ENCODE measurements around the gene MED27. TPM values are rescaled to one million over a fixed set of nuclear protein-coding genes. Genes with fewer than 3 reads are reported as not detected.

The MED27 gene
- total and polyA plus RNA-seq, 2 experiments from 2014 or later = 17.2 to 32.1 TPM

- Histone ChIP-seq H3K9me3 (ENCODE audit: low read depth) (no peaks in the 10 kb centered on the region), H3K27me3 (no peaks in the 10 kb centered on the region), H4K20me1 (ENCODE audit: insufficient read depth, poor library complexity, severe bottlenecking) (peaks cover 10% of the 10 kb centered on the region), H3K27ac (no peak overlapping the region), H3K36me3 (replicated peaks; ENCODE audit: insufficient read depth, low read depth) (no peaks in the 10 kb centered on the region), H3K4me3 (no peak overlapping the region), H2AFZ (no peak overlapping the region), H3K79me2 (peaks cover 49% of the 10 kb centered on the region), H3K4me1 (ENCODE audit: insufficient read depth) (no peaks in the 10 kb centered on the region), H3K4me2 (no peak overlapping the region), H3K9me2 (replicated peaks; ENCODE audit: insufficient read depth) (no peaks in the 10 kb centered on the region)
- DNase-seq (ENCODE audit: low spot score) = no peak
- TF ChIP-seq CTCF (IDR thresholded peaks at IDR 0.05; ENCODE audit: poor library complexity) (no peak), EZH2 (IDR thresholded peaks at IDR 0.05; ENCODE audit: borderline replicate concordance) (no peak), EZH2phosphoT487 (IDR thresholded peaks at IDR 0.05; ENCODE audit: low read depth, severe bottlenecking, unreplicated experiment) (no peak)
- 91% methylated on average over 3 of the region's 3 CpGs for WGBS (ENCODE audit: low lambda C conversion rate, missing lambda C conversion rate)
Observed at GRCh38 chr9:132048201-132048600, 31.5 kb downstream of the MED27 start.

GRCh38 chr9:132046456-132046855, 33.2 kb downstream of the MED27 start:
- peaks cover 48% of the 10 kb centered on the region for H3K79me2 ChIP-seq
- H2AFZ ChIP-seq = no peak overlapping the region
- no peaks in the 10 kb centered on the region for H3K36me3 ChIP-seq (replicated peaks; ENCODE audit: insufficient read depth, low read depth)
- TF ChIP-seq EZH2phosphoT487 (IDR thresholded peaks at IDR 0.05; ENCODE audit: low read depth, severe bottlenecking, unreplicated experiment) (no peak), EZH2 (IDR thresholded peaks at IDR 0.05; ENCODE audit: borderline replicate concordance) (no peak), CTCF (IDR thresholded peaks at IDR 0.05; ENCODE audit: poor library complexity) (no peak)
- no peak overlapping the region for H3K4me3 ChIP-seq
- no peaks in the 10 kb centered on the region for H3K27me3 ChIP-seq
- no peaks in the 10 kb centered on the region for H3K4me1 ChIP-seq (ENCODE audit: insufficient read depth)
- 68% methylated on average over 6 of the region's 6 CpGs for WGBS (ENCODE audit: low lambda C conversion rate, missing lambda C conversion rate)
- no peak for DNase-seq (ENCODE audit: low spot score)
- H3K4me2 ChIP-seq = no peak overlapping the region
- H3K27ac ChIP-seq = no peak overlapping the region
- no peaks in the 10 kb centered on the region for H3K9me3 ChIP-seq (ENCODE audit: low read depth)
- H4K20me1 ChIP-seq (ENCODE audit: insufficient read depth, poor library complexity, severe bottlenecking) = peaks cover 6% of the 10 kb centered on the region
- H3K9me2 ChIP-seq (replicated peaks; ENCODE audit: insufficient read depth) = no peaks in the 10 kb centered on the region

GRCh38 chr9:132044176-132044875, 35.3 kb downstream of the MED27 start:
- no peak overlapping the region for H3K27ac ChIP-seq
- TF ChIP-seq EZH2 (IDR thresholded peaks at IDR 0.05; ENCODE audit: borderline replicate concordance) (no peak), EZH2phosphoT487 (IDR thresholded peaks at IDR 0.05; ENCODE audit: low read depth, severe bottlenecking, unreplicated experiment) (no peak), CTCF (IDR thresholded peaks at IDR 0.05; ENCODE audit: poor library complexity) (no peak)
- no peak for DNase-seq (ENCODE audit: low spot score)
- H3K79me2 ChIP-seq = peaks cover 36% of the 10 kb centered on the region
- H2AFZ ChIP-seq = no peak overlapping the region
- H3K27me3 ChIP-seq = no peaks in the 10 kb centered on the region
- H3K9me3 ChIP-seq (ENCODE audit: low read depth) = no peaks in the 10 kb centered on the region
- H3K36me3 ChIP-seq (replicated peaks; ENCODE audit: insufficient read depth, low read depth) = no peaks in the 10 kb centered on the region
- H3K4me3 ChIP-seq = no peak overlapping the region
- H3K9me2 ChIP-seq (replicated peaks; ENCODE audit: insufficient read depth) = no peaks in the 10 kb centered on the region
- no peak overlapping the region for H3K4me2 ChIP-seq
- WGBS (ENCODE audit: low lambda C conversion rate, missing lambda C conversion rate) = 84% methylated on average over 8 of the region's 8 CpGs
- no peaks in the 10 kb centered on the region for H3K4me1 ChIP-seq (ENCODE audit: insufficient read depth)
- peaks cover 6% of the 10 kb centered on the region for H4K20me1 ChIP-seq (ENCODE audit: insufficient read depth, poor library complexity, severe bottlenecking)

All from hepatocyte (in vitro differentiated cells).